GM18502 (cell line): Measurements from ENCODE around the gene DGCR8.
A peak's percentile ranks its signal among the peaks of the same experiment; 100 is the strongest.

ENCODE experiments used
- ATAC-seq: cut with Tn5 transposase; IDR thresholded peaks from one replicate; pipeline ENCODE4 v1.9.1; 2021; ENCODE audit warnings: mild to moderate bottlenecking; ENCODE audit not compliant: unreplicated experiment, poor library complexity

DGCR8 gene

DNA sequence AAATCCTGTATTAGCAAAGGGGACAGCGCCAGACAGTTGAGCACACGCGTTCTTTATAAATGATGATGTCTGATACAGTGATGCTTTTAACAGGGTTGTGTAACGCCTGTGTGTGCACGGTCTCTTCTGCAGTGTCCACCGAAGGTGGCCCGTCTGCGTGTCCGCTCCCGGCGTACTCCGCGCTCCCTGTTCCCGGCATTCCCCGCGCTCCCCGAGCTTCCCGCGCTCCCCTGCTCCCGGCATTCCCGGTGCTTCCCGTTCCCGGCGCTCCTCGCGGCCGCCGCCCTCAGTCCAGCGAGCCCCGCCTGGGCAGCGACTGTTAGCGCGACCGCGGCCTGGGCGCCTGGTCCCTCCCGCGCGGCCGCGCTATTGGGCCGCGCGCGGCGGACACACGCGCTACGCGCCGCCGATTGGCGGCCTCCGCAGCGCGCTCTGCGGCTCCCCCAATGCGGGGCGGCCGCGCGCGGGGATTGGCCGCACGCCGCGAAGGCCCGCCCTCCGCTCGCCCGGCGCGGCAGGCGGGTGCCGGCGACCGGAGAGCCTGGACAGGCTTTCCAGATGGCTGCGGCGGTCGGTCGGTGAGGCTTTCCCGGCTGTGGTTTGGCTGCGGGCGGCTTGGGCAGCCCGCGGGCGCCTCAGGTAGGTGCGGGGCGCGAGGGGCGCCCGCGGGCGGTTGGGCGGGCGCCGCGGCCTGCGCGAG, at the start of gene DGCR8:
TSS of gene DGCR8 (plus strand) at position 497 of the 700 bp plus-strand sequence. CDS start 5,723 bp downstream, outside the sequence.
- peak; percentile 75 for ATAC-seq

DNA sequence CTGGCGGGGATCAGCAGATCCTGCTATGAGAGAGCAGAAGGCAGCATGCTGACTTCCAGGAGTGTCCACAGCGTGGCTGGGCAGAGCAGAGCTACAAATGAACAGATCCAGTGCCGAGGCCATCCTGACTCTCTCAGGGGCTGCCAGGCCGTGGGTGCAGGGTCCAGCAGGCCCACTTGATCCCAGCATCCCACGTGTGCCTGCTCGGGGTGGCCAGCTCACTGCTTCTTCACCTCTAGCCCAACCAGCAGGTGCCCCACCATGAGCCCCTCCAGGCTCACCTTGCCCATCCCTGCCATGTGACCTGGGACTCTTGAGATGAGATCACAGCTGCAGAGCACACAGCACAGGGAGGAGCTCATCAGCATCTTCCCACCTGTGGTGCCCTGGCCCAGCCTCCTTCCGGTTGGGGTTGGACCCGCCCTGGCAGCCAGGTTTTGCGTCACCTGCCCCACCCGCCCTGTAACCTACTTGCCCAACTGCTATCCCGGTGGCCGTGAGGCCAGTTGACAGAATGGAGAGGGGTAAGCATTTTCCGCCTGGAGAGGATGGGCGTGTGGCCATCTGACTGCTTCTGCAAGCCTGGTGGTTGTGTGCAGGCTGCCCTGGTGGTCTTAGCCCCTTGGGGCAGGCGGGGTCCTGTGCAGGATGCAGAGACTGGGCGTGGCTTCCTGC, 48.2 kb upstream of the DGCR8 start:
- ATAC-seq: no peak

- ATAC-seq: no peak
Measured at GRCh38 chr22:20032407-20032991, 47.5 kb upstream of the DGCR8 start.

GRCh38 chr22:20033045-20033706, 46.9 kb upstream of the DGCR8 start:
- ATAC-seq: no peak

- no peak for ATAC-seq
Measured at GRCh38 chr22:20034143-20034542, 45.9 kb upstream of the DGCR8 start.

GRCh38 chr22:20035375-20036083, 44.5 kb upstream of the DGCR8 start:
- ATAC-seq: no peak

DNA sequence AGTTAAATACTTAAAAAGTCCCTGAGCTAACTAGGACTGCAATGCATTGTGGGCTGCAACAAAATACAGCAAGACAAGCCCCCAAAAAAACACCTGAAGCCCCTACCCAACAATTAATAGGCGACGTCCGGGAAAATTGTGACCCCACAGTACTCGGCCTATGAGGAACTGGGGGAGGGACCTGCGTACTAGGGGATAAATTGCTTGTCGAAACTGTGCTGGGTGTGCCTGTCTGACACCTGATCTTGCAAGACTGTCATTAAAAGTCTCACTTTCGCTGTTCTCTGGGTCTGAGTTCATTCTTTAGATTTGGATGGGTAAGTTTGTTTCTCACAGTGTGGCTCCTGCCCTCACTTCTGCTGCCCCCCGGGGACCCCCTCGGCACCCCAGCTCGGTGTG, 44.0 kb upstream of the DGCR8 start:
- ATAC-seq: no peak

GRCh38 chr22:20036535-20037392, 43.3 kb upstream of the DGCR8 start:
- ATAC-seq: no peak

DNA sequence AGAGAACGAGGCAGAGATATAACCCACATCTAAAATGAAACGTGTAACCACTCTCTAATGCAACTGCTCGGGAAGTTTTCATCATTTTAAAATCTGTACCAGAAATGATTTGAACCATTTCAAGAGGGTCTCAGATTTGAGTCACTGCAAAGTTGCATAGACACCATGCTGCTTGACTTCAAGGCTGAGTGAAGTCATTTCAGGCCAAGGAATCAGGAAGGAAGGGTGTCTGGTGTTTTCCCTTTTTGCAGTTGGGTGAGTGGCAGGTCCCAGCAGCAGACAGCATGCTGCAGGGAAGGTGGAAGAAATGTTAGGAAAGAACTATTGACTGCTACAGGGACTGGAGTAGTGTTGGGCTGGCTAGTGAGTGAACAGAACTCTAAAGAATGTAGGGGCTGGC, 42.6 kb upstream of the DGCR8 start:
- no peak for ATAC-seq

GRCh38 chr22:20038574-20038973, 41.5 kb upstream of the DGCR8 start:
- no peak for ATAC-seq

- no peak for ATAC-seq
Measured at GRCh38 chr22:20039683-20040325, 40.2 kb upstream of the DGCR8 start.

- no peak for ATAC-seq
Measured at GRCh38 chr22:20040327-20041200, 39.5 kb upstream of the DGCR8 start.

DNA sequence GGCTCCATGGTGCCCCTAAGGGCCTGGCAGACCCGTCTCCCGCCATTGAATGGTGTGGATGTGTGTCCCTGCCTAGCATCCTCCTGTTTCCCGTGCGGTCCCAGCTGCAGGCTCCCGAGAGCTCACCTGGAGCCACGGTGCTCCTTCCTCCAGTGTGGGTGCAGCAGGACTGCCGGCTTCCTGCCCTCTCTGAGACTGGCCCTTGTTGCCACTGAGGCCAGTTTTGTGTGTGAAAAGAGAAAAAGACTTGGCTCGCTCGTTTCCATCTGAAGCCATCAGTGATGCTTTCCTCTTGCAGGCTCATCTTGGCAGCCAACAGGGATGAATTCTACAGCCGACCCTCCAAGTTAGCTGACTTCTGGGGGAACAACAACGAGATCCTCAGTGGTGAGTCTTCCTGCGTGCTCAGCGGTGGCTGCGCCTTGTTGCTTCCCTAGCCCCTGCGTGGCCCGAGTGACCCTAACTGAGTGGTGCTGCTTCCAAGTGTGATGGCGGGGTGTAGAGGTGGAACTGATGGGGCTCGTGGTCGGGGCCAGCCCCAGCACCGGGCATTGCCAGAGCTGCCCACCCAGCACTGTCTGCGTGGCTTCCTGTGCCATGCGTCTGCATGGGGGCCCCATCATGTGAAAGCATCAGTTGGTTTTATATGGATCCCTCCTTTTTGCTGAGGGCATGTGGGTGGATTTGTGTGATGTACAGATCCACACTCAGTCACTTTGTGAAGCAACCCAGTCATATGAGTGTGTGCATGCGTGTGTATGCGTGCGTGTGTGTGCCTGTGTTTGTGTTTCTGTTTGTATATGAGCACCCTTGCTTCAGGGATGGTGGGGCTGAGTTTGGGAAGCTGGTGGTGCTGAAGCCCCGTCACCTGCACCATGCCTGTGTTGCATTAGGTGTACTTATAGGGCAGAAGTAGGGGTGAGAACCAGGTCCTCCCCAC, 36.7 kb upstream of the DGCR8 start:
- no peak for ATAC-seq

- no peak for ATAC-seq
Measured at GRCh38 chr22:20043997-20044342, 36.1 kb upstream of the DGCR8 start.

- ATAC-seq: no peak
Measured at GRCh38 chr22:20044495-20045151, 35.4 kb upstream of the DGCR8 start.

DNA sequence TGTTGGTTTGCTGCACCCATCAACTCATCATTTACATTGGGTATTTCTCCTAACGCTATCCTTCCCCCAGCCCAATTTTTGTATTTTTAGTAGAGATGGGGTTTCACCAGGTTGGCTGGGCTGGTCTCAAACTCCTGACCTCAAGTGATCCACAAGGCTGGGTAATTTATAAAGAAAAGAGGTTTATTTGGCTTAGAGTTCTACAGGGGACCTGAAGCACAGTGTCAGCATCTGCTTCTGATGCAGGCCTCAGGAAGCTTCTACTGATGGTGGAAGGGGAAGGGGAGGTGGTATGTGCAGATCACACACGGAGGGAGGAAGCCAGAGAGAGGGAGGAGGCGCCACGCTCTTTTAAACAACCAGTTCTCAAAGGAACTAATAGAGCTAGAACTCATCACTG, 33.3 kb upstream of the DGCR8 start:
- ATAC-seq: no peak

GRCh38 chr22:20051927-20052308, 28.1 kb upstream of the DGCR8 start:
- no peak for ATAC-seq
